ENCODE data around the gene VWF. TPM values are rescaled to one million over a fixed set of nuclear protein-coding genes. Genes with fewer than 3 reads are reported as not detected.
"Not testable (repeated sequence)": the region's sequence is repeated elsewhere in the genome, so short reads cannot be mapped to it uniquely, and the experiment has no call there.

VWF gene
- total and polyA plus RNA-seq, 2 of the 4 experiments (the other 2 are of a cell fraction) = under 0.01 to 0.09 TPM

DNA sequence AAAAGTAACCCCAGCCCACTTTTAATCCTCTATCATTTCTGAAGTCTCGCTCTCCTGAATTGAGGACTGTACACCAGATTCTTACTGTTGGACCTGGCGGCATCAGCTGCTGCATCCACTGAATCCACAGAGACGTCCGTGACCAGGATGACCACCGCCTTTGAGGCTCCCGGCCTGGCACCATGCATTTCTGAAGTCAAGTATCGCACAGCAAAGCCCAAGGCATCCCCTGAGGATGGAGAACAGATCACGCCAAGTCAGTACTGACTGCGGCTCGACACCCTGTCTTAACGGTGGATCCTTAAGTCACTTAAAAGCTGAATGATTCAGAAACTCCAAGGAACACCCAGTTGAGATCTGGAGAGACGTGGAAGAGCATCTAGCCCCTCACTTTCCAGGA lies 108.5 kb downstream of the VWF start:
- H3K4me1 ChIP-seq (ENCODE audit: control insufficient read depth, insufficient read depth, low read length); H3K4ac ChIP-seq (ENCODE audit: low read depth, low read length); H4K8ac ChIP-seq (ENCODE audit: low read depth in 2 of 2, low read length in 2 of 2); H3K14ac ChIP-seq (replicated peaks; ENCODE audit: low read depth, low read length); H4K5ac ChIP-seq (ENCODE audit: low read depth, low read length); H4K91ac ChIP-seq (ENCODE audit: insufficient read depth, low read depth, low read length); H4K20me1 ChIP-seq (ENCODE audit: insufficient read depth, low read length); intact Hi-C loops (cut with micrococcal nuclease); ATAC-seq (ENCODE audit: low read depth); H2AFZ ChIP-seq (replicated peaks; ENCODE audit: low read length, poor library complexity); H2AK5ac ChIP-seq (ENCODE audit: low read depth, low read length); H3K56ac ChIP-seq (ENCODE audit: extremely low read depth, insufficient read depth, low read length); H3K4me3 ChIP-seq (ENCODE audit: insufficient read depth, low read depth, low read length); H3K27me3 ChIP-seq (ENCODE audit: control insufficient read depth, insufficient read depth, low read length); H3K9ac ChIP-seq (ENCODE audit: low read depth, low read length); H2BK20ac ChIP-seq (ENCODE audit: low read depth, low read length); H3K18ac ChIP-seq (ENCODE audit: low read depth, low read length); H3K9me3 ChIP-seq (ENCODE audit: control insufficient read depth, insufficient read depth, low read length); H2BK5ac ChIP-seq (ENCODE audit: low read depth, low read length, poor library complexity, severe bottlenecking); H2BK15ac ChIP-seq (ENCODE audit: low read depth, low read length); H3K36me3 ChIP-seq (ENCODE audit: control insufficient read depth, insufficient read depth, low read length); in situ Hi-C loops (cut with MboI; ENCODE audit: low sequenced_read_pairs); dilution Hi-C loops (cut with HindIII; ENCODE audit: low sequenced_read_pairs, unreplicated experiment); H3K27ac ChIP-seq (ENCODE audit: insufficient read depth, low read length); POLR2A ChIA-PET (ENCODE audit: unreplicated experiment); H3K9me1 ChIP-seq (ENCODE audit: insufficient read depth, low read length); DNase-seq; H2AK9ac ChIP-seq (replicated peaks; ENCODE audit: low read depth, low read length, poor library complexity); H3K4me2 ChIP-seq (ENCODE audit: low read depth, low read length); H3K23ac ChIP-seq (ENCODE audit: low read depth, low read length); H3K79me1 ChIP-seq (ENCODE audit: low read depth in 1 of 2, low read length in 2 of 2); H2BK120ac ChIP-seq (ENCODE audit: low read depth, low read length); CTCF ChIA-PET; BruUV-seq (replicated peaks): not testable (repeated sequence)
- 88% methylated on average over 8 of the region's 12 CpGs; no CpG with 5 or more reads in 1 of the 2 experiments for WGBS, 2 experiments (ENCODE audit: extremely low coverage in 2 of 2, insufficient read length in 1 of 2)

DNA sequence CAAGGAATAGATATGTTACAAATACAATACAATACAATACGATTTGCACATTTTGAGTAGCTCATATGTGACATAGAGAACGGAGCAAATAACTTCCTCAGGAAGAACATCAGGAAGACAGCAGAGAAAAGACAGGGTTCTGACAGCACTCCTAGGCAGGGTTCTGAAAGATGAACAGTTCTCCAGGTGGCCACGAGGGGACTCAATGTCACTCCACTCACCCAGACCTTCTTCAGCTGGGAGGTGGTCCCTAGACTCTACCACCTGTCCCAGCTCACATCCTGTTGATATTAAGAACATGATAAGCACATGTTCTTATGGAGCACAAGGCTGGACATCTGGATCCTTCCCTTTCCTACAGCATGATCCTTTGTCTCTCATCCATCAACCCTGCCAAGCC lies 109.2 kb downstream of the VWF start:
- H3K18ac ChIP-seq (ENCODE audit: low read depth, low read length); H3K4me2 ChIP-seq (ENCODE audit: low read depth, low read length); H3K27ac ChIP-seq (ENCODE audit: insufficient read depth, low read length); H3K79me1 ChIP-seq (ENCODE audit: low read depth in 1 of 2, low read length in 2 of 2); BruUV-seq (replicated peaks); H3K56ac ChIP-seq (ENCODE audit: extremely low read depth, insufficient read depth, low read length); H3K9ac ChIP-seq (ENCODE audit: low read depth, low read length); H3K4ac ChIP-seq (ENCODE audit: low read depth, low read length); H2AK5ac ChIP-seq (ENCODE audit: low read depth, low read length); H4K5ac ChIP-seq (ENCODE audit: low read depth, low read length); H3K36me3 ChIP-seq (ENCODE audit: control insufficient read depth, insufficient read depth, low read length); POLR2A ChIA-PET (ENCODE audit: unreplicated experiment); H3K9me3 ChIP-seq (ENCODE audit: control insufficient read depth, insufficient read depth, low read length); H2AFZ ChIP-seq (replicated peaks; ENCODE audit: low read length, poor library complexity); ATAC-seq (ENCODE audit: low read depth); CTCF ChIA-PET; in situ Hi-C loops (cut with MboI; ENCODE audit: low sequenced_read_pairs); H2BK5ac ChIP-seq (ENCODE audit: low read depth, low read length, poor library complexity, severe bottlenecking); H4K91ac ChIP-seq (ENCODE audit: insufficient read depth, low read depth, low read length); H3K14ac ChIP-seq (replicated peaks; ENCODE audit: low read depth, low read length); H2BK15ac ChIP-seq (ENCODE audit: low read depth, low read length); dilution Hi-C loops (cut with HindIII; ENCODE audit: low sequenced_read_pairs, unreplicated experiment); H3K23ac ChIP-seq (ENCODE audit: low read depth, low read length); H4K8ac ChIP-seq (ENCODE audit: low read depth in 2 of 2, low read length in 2 of 2); H2BK120ac ChIP-seq (ENCODE audit: low read depth, low read length); DNase-seq; H4K20me1 ChIP-seq (ENCODE audit: insufficient read depth, low read length); H3K27me3 ChIP-seq (ENCODE audit: control insufficient read depth, insufficient read depth, low read length); H2AK9ac ChIP-seq (replicated peaks; ENCODE audit: low read depth, low read length, poor library complexity); H2BK20ac ChIP-seq (ENCODE audit: low read depth, low read length); H3K9me1 ChIP-seq (ENCODE audit: insufficient read depth, low read length); H3K4me1 ChIP-seq (ENCODE audit: control insufficient read depth, insufficient read depth, low read length); H3K4me3 ChIP-seq (ENCODE audit: insufficient read depth, low read depth, low read length); intact Hi-C loops (cut with micrococcal nuclease): not testable (repeated sequence)
- no CpG with 5 or more reads among the region's 3 CpGs for WGBS, 2 experiments (ENCODE audit: extremely low coverage in 2 of 2, insufficient read length in 1 of 2)

Data from IMR-90 (cell line).